PC-9 (cell line): ENCODE results near the gene CELF4.
A peak's percentile ranks its signal among the peaks of the same experiment; 100 is the strongest.

ENCODE experiments used
- CTCF ChIP-seq: fragments of 200-600 bp; sonication (generic); conservative IDR thresholded peaks from 2 replicates; pipeline ENCODE4 v1.6.1; 2017; ENCODE audit warnings: mixed run types, antibody characterized with exemption, mild to moderate bottlenecking, moderate library complexity
- EZH2 ChIP-seq: fragments of 200-600 bp; sonication (generic); IDR thresholded peaks from 2 replicates; pipeline ENCODE4 v1.8.0; 2017; ENCODE audit warnings: antibody characterized with exemption, low read depth

GRCh38 chr18:37282386-37283037, 283.1 kb downstream of the CELF4 start:
- TF ChIP-seq CTCF (peak; percentile 47), EZH2 (no peak)
